ENCODE data around the gene IFRD2.
"Not testable (repeated sequence)": the region's sequence is repeated elsewhere in the genome, so short reads cannot be mapped to it uniquely, and the experiment has no call there.

The IFRD2 gene

DNA sequence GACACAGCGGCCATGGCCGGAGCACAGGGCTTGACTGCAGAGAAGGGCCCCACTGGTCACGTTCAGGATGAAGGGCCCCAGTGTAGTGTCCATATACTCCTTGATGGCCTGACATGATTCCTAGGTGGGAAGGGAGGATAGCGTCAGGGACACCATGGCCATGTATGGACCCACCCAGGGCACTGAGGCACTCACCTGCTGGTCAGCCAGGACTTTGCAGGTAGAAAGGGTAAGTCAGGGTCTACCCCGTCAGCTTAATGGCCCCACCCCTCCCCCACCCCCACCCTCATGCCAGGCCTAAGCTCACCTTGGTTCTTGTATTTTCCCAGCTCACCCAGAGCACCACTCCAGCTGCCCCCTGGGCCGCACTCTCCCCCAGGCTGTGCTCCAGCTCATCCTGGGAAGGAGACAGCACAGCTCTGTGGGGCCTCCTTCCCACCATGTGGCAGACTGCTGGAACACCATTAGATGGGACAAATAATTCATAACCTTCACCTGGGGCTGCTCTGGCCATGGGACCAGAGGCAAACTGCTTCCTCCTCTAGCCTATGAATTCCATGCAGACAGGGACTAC is 8.5 kb upstream of the IFRD2 start:
- FAIRE-seq = no peak

DNA sequence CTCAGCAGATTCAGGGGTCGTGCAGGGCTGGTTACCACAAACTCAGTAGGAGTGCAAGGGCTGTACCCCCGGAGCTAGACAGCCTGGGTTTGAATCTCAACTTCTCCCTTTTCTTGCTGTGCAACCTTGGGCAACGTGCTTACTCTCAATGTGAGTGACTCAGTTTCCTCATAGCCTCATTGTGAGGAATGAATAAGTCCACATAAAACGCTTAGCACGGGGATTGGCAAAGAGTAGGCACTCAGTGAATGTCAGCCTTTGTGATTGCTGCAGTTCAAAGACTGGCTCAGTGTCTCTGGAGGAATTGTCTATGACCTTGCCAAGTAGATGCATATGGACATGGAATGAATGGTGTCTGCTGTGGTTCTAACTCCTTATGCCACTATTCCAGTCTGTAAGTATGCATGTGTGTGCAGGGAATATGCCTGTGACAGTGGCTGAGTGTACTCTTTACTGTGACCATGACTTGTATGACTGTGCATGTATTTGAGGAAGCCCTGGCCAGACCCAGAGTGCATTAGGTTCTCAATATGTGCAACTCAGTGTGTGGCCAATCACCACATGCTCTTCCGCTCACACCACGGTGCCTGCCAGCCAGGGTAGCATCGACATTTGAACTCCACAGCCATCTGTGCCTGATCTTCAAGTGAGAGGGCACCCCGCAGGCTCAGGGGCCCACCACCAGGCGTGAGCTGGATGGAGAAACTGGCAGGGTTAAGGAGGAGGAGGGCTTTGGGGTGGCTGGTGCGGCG is 7.9 kb upstream of the IFRD2 start:
- no peak for FAIRE-seq

DNA sequence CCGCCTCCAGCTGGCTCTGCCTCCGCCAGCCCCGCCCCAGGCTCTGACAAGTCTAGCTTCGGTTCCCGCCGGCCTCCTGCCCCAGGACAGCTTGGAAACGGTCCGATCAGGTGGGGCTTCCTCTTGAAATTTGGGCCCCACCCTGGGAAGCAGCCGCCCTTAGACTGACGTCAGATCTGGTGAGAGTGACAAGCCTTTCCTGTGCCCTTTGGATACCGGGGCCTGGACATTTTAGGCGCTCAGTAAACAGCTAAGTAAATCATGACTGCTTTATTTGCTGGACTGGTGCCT is 7.4 kb upstream of the IFRD2 start:
- no peak for FAIRE-seq

DNA sequence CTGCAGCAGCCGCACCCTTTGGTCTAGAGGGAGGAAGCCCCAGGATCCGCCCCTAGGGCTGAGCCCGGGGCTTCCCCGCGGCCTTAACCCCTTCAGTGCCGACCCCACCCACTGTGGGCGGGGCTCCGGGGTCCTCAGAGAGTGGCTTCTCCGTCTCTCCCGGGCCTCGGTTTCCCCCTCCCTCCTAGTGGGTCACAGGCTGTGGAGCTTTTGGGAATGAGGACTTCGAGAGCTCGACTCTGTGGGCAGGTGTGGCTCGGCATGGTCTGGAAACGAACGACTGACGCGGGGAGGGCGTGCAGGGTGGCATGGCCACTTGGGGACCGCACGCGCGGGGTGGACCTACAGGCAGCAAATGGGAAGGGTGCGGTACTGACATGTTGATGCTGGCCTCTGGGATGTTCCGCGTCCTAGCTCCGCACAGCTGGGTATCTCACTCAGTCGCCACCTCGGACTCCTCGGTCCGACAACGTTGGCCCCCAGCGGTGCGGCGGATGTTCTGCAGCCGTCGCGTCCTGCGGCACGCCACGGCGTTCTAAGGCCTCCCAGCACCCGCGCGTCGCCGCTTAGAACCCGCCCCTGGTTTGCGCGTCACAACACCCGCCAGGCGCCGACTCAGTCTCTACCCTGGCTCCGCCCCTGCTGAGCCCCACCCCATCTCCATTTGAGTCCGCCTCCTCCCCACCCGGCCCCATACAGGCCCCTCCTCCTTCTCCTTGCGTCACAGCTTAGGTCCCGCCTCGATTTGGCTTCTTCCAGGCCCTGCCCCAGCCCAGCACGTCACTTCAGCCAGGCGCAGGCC is 6.8 kb upstream of the IFRD2 start, which contains the start of the genes HYAL3 and NAA80:
HYAL3 (minus strand) TSS at position 570 of the 802 bp plus-strand sequence. CDS start 3,803 bp downstream, outside the sequence.
NAA80 (minus strand) TSS at position 570 of the 802 bp plus-strand sequence. CDS start 1,942 bp downstream, outside the sequence.
- peak; percentile 99 for FAIRE-seq

DNA sequence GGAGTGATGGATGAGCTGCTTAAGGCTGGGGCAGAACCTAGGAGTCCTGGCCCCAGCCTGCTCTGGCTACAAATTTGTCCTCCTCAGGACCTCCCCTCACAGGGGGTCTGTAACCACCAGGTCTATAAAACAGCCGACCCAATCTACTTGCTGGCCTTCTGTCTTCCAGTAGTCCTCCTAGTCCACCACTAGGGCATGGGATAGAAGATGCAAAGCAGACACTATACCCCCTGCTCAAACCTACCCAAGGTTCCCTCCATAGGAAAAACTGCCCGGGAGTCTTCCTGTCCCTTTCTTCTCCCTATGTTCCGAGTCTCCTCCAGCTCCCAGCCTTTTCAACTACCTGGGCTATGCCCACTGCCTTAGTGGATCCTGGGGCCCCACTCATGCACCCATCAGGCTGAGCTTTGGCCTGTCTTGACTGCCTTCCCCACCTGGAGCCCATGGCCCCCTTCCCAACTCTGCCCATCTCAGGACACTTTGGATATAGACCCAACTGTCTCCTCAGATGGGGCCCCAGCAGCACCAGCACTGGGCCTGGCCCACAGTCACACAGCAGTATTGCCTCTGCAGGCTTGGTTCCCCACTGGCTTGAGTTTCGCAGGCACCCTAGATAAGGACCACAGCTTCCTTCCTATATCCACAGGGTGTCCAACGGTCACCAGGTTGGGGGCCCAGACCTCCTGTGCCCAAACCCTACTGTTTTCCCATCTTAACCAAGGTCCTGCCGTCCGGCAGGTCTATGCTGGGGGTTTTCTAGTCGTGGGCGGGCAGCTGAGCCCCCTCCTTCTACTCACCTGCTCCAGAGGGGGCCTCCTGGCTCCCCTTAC is 5.9 kb upstream of the IFRD2 start:
- no peak for FAIRE-seq

DNA sequence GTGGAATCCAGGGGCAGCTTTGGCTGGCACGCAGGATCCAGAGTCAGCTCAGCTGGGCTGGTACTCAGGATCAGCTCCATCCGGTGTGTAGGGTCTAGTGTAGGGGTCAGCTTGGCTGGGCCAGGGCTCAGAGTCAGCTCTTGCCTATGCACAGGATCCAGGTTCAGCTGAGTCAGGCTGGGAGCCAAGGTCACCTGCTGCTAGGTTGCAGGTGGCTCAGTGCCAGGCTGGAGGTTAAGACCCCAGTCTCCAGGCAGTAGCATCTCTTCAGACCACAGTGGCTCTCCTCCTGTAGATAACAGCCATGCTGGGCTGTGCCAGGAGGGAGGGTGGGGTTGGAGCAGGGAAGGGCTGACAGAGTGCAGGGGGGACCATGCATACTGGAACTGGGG is 5.2 kb upstream of the IFRD2 start:
- FAIRE-seq = no peak

DNA sequence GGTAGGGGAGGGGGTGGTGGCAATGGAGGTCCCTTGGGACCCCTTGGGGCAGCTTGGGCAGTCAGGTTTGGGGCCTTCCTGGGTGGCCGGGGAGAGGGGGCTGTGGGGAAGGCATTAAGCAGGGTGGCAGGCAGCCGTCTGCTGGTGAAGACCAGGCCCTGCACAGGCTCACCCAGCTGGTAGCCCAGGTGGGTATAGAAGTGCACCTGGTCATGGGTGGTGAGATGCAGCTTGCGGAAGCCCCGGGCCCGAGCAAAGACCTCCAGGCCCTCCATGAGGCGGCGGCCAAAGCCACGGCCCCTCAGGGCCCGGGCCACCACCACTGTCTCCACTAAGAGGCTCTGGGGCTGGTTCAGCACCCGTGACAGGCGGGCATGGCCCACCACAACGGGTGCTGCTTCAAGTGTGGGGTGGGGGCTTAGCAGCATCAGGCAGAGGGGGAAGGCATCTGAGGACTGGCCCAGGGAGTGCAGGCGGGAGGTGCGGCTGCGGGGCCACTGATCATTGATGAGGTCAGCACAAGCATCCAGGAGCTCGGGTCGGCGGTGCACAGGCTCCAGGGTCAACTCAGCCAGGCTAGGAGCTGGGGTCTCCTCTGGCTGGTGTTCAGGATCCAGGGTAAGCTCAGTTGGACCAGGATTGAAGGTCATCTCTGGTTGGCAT is 4.6 kb upstream of the IFRD2 start:
- no peak for FAIRE-seq

DNA sequence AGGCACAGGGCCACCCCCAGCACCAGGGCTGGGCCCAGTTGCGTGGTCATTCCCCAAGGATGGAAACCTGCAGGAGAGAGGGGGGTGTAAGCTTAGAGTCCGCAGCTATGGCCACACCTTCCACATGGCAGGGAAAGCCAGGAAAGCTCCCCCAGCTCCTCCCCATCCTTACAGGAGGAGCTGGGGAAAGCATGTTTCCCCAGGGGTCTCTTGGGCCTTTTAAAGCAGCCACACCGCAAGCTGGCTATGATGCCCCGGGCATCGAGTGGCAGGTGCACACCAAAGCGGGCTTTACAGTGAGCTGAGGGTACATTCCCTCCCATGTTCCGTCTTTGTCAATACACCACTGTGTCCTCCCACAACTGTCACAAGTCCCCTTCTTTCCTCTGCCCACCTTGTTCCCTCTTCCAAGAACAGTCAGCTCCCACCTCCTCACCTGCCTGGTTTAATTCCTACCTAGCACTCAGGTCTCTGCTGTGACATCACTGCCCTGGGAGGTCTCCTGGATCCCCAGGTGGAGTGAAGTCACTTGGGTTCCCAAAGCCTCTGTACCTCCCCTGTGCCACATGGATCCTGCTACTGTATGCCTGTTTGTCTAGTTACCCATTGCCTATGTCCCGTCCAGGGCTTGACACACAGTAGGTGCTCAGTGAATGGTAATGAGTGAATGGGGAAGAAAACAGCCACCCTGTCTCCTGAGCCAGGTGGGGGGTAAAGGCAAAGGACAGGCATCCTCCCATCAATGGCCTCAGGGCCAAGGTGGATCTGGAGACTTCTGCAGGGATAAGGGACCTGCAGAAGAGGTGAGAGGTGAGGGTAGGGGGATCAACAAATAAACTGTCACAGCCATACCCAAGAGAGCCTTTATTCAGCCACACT is 3.6 kb upstream of the IFRD2 start:
- no peak for FAIRE-seq

DNA sequence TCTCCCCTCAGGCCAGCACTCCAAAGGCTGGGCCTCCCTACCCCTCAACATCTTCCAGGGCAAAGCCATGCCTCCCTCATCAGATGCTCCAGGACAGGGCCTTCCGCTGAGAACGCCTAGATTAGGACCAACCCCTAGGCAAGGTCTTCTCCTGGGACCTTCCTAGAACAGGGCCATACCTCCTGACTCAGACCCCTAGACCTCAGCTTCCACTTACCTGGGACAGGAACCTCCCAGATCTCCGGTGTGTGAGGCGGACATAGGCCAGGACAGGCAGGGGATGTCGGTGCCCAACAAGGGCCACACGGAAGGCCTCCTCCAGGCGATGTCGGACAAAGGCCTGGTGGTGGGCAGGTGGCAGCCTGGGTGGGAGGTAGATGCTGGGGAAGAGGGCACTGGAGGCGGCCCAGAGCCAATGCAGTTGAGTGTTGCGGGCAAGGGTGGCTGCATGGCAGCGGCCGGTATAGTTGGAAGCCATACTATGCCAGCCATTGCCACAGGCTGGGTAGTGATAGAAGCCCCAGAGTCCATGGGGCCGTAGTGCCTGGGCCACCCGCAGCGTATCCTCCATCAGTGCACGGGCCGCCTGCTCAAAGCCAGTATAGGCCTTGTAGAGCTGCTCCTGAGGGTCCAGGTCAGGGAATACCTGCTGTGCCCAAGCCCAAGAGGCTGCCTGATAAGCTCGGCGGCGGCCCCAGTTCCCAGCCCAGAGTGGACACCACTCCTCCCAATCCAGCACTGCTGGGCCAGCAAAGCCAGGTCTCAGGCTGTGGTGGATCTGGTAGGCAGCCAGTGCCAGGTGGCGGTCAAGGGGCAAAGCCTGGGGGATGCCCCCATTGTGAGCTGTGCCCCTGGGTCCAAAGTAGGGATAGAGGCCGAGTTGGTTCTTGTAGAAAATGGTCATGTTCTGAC is 2.5 kb upstream of the IFRD2 start:
- no peak for FAIRE-seq

DNA sequence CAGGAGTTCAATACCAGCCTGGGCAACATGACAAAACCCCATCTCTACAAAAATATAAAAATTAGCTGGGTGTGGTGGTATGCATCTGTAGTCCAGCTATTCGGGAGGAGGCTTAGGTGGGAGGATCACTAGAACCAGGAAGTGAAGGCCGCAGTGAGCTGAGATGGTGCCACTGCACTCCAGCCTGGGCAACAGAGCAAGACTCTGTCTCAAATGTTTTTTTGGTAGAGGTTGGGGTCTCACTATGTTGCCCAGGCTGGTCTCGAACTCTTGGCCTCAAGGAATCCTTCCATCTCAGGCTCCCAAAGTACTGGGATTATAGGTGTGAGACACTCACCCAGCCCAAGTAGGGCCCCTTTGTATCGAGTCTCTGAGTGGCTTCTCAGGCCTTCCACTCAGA is 1.9 kb upstream of the IFRD2 start:
- no peak for FAIRE-seq

DNA sequence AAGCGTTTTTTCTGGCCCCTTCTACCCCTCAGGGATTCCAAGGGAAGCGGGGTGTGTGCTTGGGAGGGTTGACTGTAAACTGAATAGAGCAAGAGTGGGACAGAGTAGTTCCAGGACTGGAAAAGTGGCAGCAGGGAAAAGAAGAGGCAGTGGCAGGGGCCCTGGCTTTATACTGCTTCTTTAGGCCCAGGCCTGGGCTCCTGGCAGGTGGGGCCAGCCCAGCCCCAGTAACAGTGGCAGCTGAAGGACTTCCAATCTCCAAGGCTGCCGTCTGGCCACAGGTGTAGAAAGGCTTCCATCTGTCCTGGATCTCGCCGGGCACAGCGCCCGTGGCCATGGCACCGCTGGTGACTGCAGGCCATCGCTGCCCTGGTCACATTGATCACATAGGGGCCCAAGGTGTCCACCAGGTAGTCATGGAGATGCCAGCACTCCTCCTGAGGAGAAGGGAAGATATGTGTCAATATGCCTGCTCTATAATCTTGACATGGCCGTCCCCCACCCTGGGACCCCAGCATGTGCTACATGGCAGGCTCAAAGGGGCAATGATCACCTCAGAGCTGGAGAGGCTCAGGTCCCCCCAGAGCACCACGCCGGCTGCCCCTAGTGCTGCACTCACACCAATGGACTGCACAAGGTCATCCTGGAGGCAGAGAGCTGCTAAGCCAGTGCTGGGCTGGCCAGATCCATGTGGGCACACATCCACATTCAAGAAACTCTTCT is 1.0 kb upstream of the IFRD2 start:
- no peak for FAIRE-seq

DNA sequence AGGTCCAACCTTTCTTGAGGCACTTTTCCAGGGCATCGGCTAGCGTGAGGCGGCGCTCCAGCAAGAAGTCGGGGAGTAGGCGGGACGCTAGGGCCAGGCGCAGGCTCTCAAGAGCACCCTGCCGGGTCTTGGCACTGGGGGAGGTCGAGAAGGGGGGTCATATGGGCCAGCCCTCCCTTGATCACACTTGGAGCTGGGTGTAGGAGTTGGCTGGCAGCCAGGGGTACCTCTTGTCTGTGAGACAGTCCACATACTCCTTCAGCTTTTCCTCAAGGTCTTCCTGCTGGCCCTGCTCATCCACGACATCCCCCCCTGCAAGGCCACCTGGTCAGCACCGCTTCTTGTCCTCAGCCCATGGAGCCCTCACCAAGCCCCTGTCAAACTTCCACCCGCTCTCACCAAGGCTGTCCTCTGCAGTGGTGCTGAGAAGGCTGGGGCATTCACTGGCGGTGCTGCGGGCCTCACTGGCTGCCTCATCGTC is 2.0 kb downstream of the IFRD2 start:
- no peak for FAIRE-seq

DNA sequence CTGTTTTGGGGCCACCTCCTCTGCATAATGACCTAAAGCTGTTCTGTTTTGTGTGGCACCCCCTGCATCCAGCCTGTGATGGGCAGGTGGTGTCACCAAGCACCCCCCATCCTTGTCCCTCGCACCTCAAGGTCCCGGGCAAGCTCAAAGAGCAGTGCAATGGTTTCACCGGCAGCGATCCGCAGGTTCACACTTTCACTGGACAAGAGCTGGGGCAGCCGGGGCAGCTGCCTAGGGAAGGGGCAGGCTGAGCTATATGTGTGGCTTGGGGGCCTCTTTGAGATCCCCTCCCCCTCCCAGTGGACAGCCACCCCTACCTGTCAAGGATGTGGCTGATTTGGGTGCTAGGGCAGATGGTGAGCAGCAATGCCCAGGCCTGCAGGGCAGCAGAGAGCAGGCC is 3.1 kb downstream of the IFRD2 start:
- no peak for FAIRE-seq

DNA sequence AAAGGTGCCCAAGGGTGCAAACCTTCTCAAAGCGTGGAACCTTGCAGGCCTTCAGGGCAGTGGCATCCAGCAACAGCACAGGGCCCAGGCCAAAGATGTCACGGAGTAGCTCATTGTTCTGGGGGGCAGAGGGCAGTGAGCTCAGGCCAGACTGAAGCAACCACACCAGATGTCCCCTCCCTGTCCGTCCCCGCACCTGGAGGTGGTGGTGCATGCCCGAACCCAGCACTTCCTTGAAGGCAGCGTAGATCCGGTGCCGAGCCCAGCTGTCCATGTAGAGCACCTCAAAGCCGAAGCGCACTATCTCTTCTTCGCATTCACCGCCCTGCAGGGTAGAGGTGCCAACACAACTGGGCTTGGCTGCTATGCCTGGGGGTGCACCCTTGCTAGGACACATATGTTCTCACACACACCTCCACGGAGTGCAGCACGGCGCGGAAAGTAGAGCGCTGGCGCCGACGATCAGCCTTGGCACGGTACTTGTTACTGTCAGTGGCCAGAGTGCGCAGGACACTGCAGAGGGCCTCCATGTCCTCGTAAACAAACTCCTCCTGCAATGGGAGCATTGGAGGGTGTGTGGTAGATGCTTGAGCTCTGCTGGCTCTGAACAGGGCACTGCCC is 3.7 kb downstream of the IFRD2 start:
- FAIRE-seq = no peak

DNA sequence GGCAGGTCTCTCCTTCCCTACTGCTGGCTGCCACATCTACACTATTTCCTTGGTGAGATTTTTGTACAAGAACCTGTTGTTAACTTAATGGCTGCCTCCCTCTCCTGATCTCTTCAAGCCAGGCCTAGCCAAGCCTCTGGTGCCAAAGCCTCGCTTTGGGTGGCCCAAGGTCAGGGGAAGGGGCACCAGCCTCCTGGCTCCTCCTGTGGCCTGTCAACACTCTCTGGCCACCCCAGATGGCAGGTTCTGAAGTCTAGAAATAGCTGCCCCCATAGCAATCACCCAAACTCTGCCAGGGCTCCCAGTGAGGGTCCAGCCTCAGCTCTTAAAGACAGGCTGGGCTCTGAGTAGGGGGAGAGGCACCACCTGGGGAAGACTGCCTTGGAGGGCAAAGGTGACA is 5.0 kb downstream of the IFRD2 start:
- FAIRE-seq = no peak

DNA sequence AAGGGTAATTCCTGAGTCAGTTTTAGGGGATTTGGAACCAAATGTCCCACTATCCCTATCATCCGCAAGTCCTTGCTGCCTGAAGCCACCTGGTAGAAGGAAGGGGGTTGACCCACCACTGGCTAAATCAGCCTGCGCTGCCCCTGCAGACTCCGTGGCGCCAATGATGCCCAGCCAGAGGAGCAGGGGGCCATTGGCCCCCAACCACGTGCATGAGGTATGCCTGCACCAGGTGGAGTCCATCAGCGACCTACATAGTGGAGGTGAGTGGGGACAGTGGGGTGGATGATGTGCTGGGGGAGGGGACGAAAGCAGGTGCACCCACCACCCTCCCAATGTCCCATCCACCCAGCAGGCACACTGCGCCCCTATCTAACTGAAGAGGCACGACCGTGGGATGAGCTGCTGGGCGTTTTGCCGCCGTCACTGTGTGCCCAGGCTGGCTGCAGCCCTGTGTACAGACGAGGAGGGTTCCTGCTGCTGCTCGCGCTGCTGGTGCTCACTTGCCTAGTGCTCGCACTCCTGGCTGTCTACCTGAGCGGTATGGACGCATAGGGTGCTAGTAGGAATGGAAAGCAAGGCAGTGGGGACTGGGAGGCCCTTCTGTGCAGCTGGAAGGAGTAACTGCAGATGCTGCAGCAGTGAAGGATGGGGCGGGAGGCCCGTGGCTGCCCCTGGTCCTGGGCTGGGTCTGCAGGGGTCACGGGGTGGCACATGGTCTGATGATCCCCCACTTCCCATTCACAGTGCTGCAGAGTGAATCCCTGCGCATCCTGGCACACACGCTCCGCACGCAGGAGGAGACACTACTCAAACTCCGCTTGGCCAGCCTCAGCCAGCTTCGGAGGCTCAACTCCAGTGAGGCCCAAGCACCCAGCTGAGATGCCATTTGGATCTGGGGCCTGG is 5.7 kb downstream of the IFRD2 start:
- no peak for FAIRE-seq

DNA sequence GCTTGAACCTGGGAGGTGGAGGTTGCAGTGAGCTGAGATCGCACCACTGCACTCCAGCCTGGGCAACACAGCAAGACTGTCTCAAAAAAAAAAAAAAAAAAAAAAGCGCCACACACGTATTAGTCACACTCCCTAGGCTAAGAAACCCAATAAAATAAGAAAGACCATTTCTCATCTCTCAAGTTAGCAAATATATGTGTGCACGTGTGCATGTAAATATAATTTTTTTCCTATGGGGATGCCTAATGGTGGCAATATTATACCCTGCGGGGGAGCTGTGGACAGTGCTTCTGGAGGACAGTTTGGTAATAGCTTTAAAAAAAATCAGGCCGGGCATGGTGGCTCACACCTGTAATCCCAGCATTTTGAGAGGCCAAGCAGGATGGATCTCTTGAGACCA is 8.1 kb downstream of the IFRD2 start:
- not testable (repeated sequence) for FAIRE-seq

Measured in G401.6 (cell line).